A673 (cell line): ENCODE measurements around the gene THSD4.

ENCODE experiments used
- EZH2 ChIP-seq: fragments of 200-600 bp; sonication (generic); IDR thresholded peaks from 2 replicates; pipeline ENCODE4 v1.6.1; 2017; ENCODE audit warnings: borderline replicate concordance, low read depth, mild to moderate bottlenecking, mixed read lengths, antibody characterized with exemption, low read length; ENCODE audit not compliant: poor library complexity, severe bottlenecking
- TF ChIP-seq, protein P1 (sequence below): fragments of 300-800, 200-600 bp; sonication (generic); conservative IDR thresholded peaks from 2 replicates; pipeline ENCODE4 v1.5.1; 2017; ENCODE audit warnings: low read depth, mild to moderate bottlenecking, antibody characterized with exemption, low read length, moderate library complexity, mixed read lengths

DNA sequence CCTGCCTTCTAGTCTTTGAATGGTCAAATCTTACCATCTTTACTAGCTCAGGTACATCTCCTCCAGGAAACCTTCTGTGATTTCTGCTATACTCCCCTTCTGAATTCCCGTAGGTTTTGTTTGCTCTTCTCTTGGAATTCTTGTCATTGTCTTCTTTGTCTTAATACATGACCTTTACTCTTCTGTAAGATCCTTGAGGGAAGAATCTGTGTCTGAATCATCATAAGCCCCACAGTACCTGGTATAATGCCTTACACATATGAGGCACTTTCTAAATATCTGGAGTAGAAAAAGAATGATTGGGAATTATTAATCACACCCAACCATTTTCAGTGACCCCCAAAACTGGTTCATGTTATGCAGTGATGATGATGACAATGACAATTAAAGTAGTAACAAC lies 485.0 kb downstream of the THSD4 start:
- TF ChIP-seq, protein P1, sequence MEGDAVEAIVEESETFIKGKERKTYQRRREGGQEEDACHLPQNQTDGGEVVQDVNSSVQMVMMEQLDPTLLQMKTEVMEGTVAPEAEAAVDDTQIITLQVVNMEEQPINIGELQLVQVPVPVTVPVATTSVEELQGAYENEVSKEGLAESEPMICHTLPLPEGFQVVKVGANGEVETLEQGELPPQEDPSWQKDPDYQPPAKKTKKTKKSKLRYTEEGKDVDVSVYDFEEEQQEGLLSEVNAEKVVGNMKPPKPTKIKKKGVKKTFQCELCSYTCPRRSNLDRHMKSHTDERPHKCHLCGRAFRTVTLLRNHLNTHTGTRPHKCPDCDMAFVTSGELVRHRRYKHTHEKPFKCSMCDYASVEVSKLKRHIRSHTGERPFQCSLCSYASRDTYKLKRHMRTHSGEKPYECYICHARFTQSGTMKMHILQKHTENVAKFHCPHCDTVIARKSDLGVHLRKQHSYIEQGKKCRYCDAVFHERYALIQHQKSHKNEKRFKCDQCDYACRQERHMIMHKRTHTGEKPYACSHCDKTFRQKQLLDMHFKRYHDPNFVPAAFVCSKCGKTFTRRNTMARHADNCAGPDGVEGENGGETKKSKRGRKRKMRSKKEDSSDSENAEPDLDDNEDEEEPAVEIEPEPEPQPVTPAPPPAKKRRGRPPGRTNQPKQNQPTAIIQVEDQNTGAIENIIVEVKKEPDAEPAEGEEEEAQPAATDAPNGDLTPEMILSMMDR = no peak
- TF ChIP-seq EZH2 = no peak
